Suprapubic skin (tissue), 2 donors: ENCODE data around the gene LRRN2.

ENCODE experiments used
- EP300 ChIP-seq: sonication (generic); formaldehyde crosslinking; IDR thresholded peaks from one replicate; pipeline ENCODE4 v1.6.1; 2017; ENCODE audit warnings: antibody characterized with exemption
- POLR2A ChIP-seq, 2 donors: fragments of 450-650 bp; IDR thresholded peaks; one replicate each; pipeline ENCODE4 v1.6.1; 2017; ENCODE audit warnings: antibody characterized with exemption in 2 of 2, mild to moderate bottlenecking in 2 of 2, moderate library complexity in 2 of 2

GRCh38 chr1:204643503-204643902 is 42.0 kb downstream of the LRRN2 start:
- TF ChIP-seq EP300: no peak
- no peak for TF ChIP-seq POLR2A (IDR thresholded peaks at IDR 0.05)
